Measurements from ENCODE around the gene RFPL4AL1. TPM values are rescaled to one million over a fixed set of nuclear protein-coding genes. Genes with fewer than 3 reads are reported as not detected.

The RFPL4AL1 gene
- polyA plus RNA-seq, 6 donors from 2014 or later, result not detected

GRCh38 chr19:55781112-55781511, 12.2 kb downstream of the RFPL4AL1 start:
- no peak for DNase-seq
- no peak overlapping the region for H3K27ac Mint-ChIP-seq
- no peak overlapping the region for H3K4me3 Mint-ChIP-seq
- no peaks in the 10 kb centered on the region for H3K4me1 Mint-ChIP-seq
- peaks cover 9 to 47% (median 32%) of the 10 kb centered on the region in 3 donors for H3K27me3 Mint-ChIP-seq
- H3K36me3 Mint-ChIP-seq, result no peaks in the 10 kb centered on the region
- H3K9me3 Mint-ChIP-seq, result peaks cover 0 to 4% (median 0%) of the 10 kb centered on the region in 7 donors
- no peak for ATAC-seq (ENCODE audit: low read depth in 2 of 2)

GRCh38 chr19:55795021-55795420, 26.1 kb downstream of the RFPL4AL1 start:
- Mint-ChIP-seq H3K27ac (no peak overlapping the region), H3K36me3 (peaks cover 6 to 11% of the 10 kb centered on the region in 2 donors), H3K4me1 (no peaks in the 10 kb centered on the region), H3K27me3 (peaks cover 9 to 12% (median 10%) of the 10 kb centered on the region in 3 donors), H3K9me3 (peaks cover 0 to 4% (median 0%) of the 10 kb centered on the region in 7 donors), H3K4me3 (no peak overlapping the region)
- no peak for ATAC-seq (ENCODE audit: low read depth in 2 of 2)
- no peak for DNase-seq

GRCh38 chr19:55801416-55801815, 32.5 kb downstream of the RFPL4AL1 start:
- H3K27ac Mint-ChIP-seq, result no peak overlapping the region
- no peak overlapping the region for H3K4me3 Mint-ChIP-seq
- peaks cover 6 to 11% of the 10 kb centered on the region in 2 donors for H3K36me3 Mint-ChIP-seq
- H3K9me3 Mint-ChIP-seq, result peaks cover 0 to 12% (median 5%) of the 10 kb centered on the region in 7 donors
- H3K27me3 Mint-ChIP-seq, result peaks cover 14 to 24% (median 17%) of the 10 kb centered on the region in 3 donors
- ATAC-seq (ENCODE audit: low read depth in 2 of 2) (peak in 1 of 2 donors; percentile 27), DNase-seq (no peak)
- H3K4me1 Mint-ChIP-seq, result peaks cover 0 to 4% (median 4%) of the 10 kb centered on the region in 3 donors

- Mint-ChIP-seq H3K4me3 (no peak overlapping the region), H3K4me1 (peaks cover 0 to 4% (median 4%) of the 10 kb centered on the region in 3 donors)
Observed at GRCh38 chr19:55802281-55802680, 33.4 kb downstream of the RFPL4AL1 start.

GRCh38 chr19:55809381-55810058, 40.6 kb downstream of the RFPL4AL1 start:
- H3K4me3 Mint-ChIP-seq, result peak overlapping the region in 6 of 8 donors; percentile 10 to 84 (median 61)
- peak overlapping the region in 1 of 6 donors; percentile 80 for H3K27ac Mint-ChIP-seq
- peaks cover 0 to 13% (median 0%) of the 10 kb centered on the region in 7 donors for H3K9me3 Mint-ChIP-seq
- peak; percentile 41 for DNase-seq
- H3K27me3 Mint-ChIP-seq, result peaks cover 8 to 37% (median 27%) of the 10 kb centered on the region in 3 donors
- peak; percentile 89 to 92 for ATAC-seq (ENCODE audit: low read depth in 2 of 2)
- H3K4me1 Mint-ChIP-seq, result peaks cover 0 to 9% (median 5%) of the 10 kb centered on the region in 3 donors
- H3K36me3 Mint-ChIP-seq, result no peaks in the 10 kb centered on the region

More at GRCh38 chr19:55802281-55802680, 33.4 kb downstream of the RFPL4AL1 start:
- peaks cover 14 to 31% (median 24%) of the 10 kb centered on the region in 3 donors for H3K27me3 Mint-ChIP-seq
- H3K9me3 Mint-ChIP-seq, result peaks cover 0 to 12% (median 6%) of the 10 kb centered on the region in 7 donors
- peaks cover 5 to 9% of the 10 kb centered on the region in 2 donors for H3K36me3 Mint-ChIP-seq
- DNase-seq (no peak), ATAC-seq (ENCODE audit: low read depth in 2 of 2) (no peak)
- peak overlapping the region in 1 of 6 donors; percentile 28 for H3K27ac Mint-ChIP-seq

GRCh38 chr19:55811340-55811739, 42.4 kb downstream of the RFPL4AL1 start:
- DNase-seq, result no peak
- peaks cover 0 to 13% (median 0%) of the 10 kb centered on the region in 7 donors for H3K9me3 Mint-ChIP-seq
- no peaks in the 10 kb centered on the region for H3K36me3 Mint-ChIP-seq
- ATAC-seq (ENCODE audit: low read depth in 2 of 2), result no peak
- no peak overlapping the region for H3K4me3 Mint-ChIP-seq
- peaks cover 0 to 9% (median 5%) of the 10 kb centered on the region in 3 donors for H3K4me1 Mint-ChIP-seq
- H3K27me3 Mint-ChIP-seq, result peaks cover 8 to 41% (median 21%) of the 10 kb centered on the region in 3 donors
- no peak overlapping the region for H3K27ac Mint-ChIP-seq

- peaks cover 8 to 37% (median 12%) of the 10 kb centered on the region in 3 donors for H3K27me3 Mint-ChIP-seq
- peaks cover 0 to 9% (median 5%) of the 10 kb centered on the region in 3 donors for H3K4me1 Mint-ChIP-seq
- no peak overlapping the region for H3K4me3 Mint-ChIP-seq
- ATAC-seq (ENCODE audit: low read depth in 2 of 2), result no peak
- DNase-seq, result no peak
- no peaks in the 10 kb centered on the region for H3K36me3 Mint-ChIP-seq
- H3K27ac Mint-ChIP-seq, result no peak overlapping the region
- peaks cover 0 to 10% (median 0%) of the 10 kb centered on the region in 7 donors for H3K9me3 Mint-ChIP-seq
Observed at GRCh38 chr19:55812449-55812848, 43.5 kb downstream of the RFPL4AL1 start.

- H3K4me1 Mint-ChIP-seq, result peaks cover 0 to 9% (median 5%) of the 10 kb centered on the region in 3 donors
- peaks cover 0 to 6% (median 0%) of the 10 kb centered on the region in 7 donors for H3K9me3 Mint-ChIP-seq
- ATAC-seq (ENCODE audit: low read depth in 2 of 2) (no peak), DNase-seq (no peak)
- no peak overlapping the region for H3K27ac Mint-ChIP-seq
- no peak overlapping the region for H3K4me3 Mint-ChIP-seq
- H3K36me3 Mint-ChIP-seq, result no peaks in the 10 kb centered on the region
- H3K27me3 Mint-ChIP-seq, result peaks cover 8 to 46% (median 20%) of the 10 kb centered on the region in 3 donors
Observed at GRCh38 chr19:55813906-55814305, 45.0 kb downstream of the RFPL4AL1 start.

- Mint-ChIP-seq H3K9me3 (peaks cover 0 to 3% (median 0%) of the 10 kb centered on the region in 7 donors), H3K27me3 (peaks cover 10 to 26% (median 20%) of the 10 kb centered on the region in 3 donors), H3K27ac (peak overlapping the region in 1 of 6 donors; percentile 49), H3K36me3 (no peaks in the 10 kb centered on the region), H3K4me1 (peaks cover 0 to 12% (median 7%) of the 10 kb centered on the region in 3 donors), H3K4me3 (peak overlapping the region in 1 of 8 donors; percentile 29)
- ATAC-seq (ENCODE audit: low read depth in 2 of 2) (no peak), DNase-seq (no peak)
Observed at GRCh38 chr19:55820037-55820436, 51.1 kb downstream of the RFPL4AL1 start.

Other genes with a start within 250 kb of the RFPL4AL1 start
- not detected for gene SBK2, start 232.0 kb upstream of the RFPL4AL1 start, polyA plus RNA-seq (ENCODE audit: low read depth in 6 of 6)
- not detected for gene SBK3, start 223.6 kb upstream of the RFPL4AL1 start, polyA plus RNA-seq (ENCODE audit: low read depth in 6 of 6)
- gene ZNF579, start 188.3 kb upstream of the RFPL4AL1 start, polyA plus RNA-seq (ENCODE audit: low read depth in 6 of 6), result under 1 TPM; 0.13 to 0.85 (median 0.40) TPM
- 1 to 10 TPM; 2.3 to 5.2 (median 3.2) TPM for gene FIZ1, start 169.6 kb upstream of the RFPL4AL1 start, polyA plus RNA-seq (ENCODE audit: low read depth in 6 of 6)
- 10 to 100 TPM; 25.1 to 42.1 (median 37.1) TPM for gene ZNF524, start 168.8 kb upstream of the RFPL4AL1 start, polyA plus RNA-seq (ENCODE audit: low read depth in 6 of 6)
- under 1 TPM in 4 of 6 donors, not detected in 2; 0.12 to 0.60 (median 0.18) TPM for gene ZNF865, start 163.5 kb upstream of the RFPL4AL1 start, polyA plus RNA-seq (ENCODE audit: low read depth in 6 of 6)
- 1 to 10 TPM in 4 of 6 donors, under 1 TPM in 1, not detected in 1; 0.95 to 3.5 (median 2.7) TPM for gene ZNF784, start 144.6 kb upstream of the RFPL4AL1 start, polyA plus RNA-seq (ENCODE audit: low read depth in 6 of 6)
- 10 to 100 TPM; 28.4 to 54.2 (median 31.5) TPM for gene ZNF580, start 128.1 kb upstream of the RFPL4AL1 start, polyA plus RNA-seq (ENCODE audit: low read depth in 6 of 6)
- gene ZNF581, start 125.5 kb upstream of the RFPL4AL1 start, polyA plus RNA-seq (ENCODE audit: low read depth in 6 of 6), result 10 to 100 TPM; 60.7 to 82.8 (median 65.4) TPM
- gene CCDC106, start 120.9 kb upstream of the RFPL4AL1 start, polyA plus RNA-seq (ENCODE audit: low read depth in 6 of 6), result 10 to 100 TPM in 3 of 6 donors, 1 to 10 TPM in 3; 8.1 to 13.0 (median 9.7) TPM
- 10 to 100 TPM in 3 of 6 donors, 1 to 10 TPM in 3; 3.2 to 13.7 (median 9.3) TPM for gene U2AF2, start 114.1 kb upstream of the RFPL4AL1 start, polyA plus RNA-seq (ENCODE audit: low read depth in 6 of 6)
- gene EPN1, start 93.9 kb upstream of the RFPL4AL1 start, polyA plus RNA-seq (ENCODE audit: low read depth in 6 of 6), result 10 to 100 TPM in 5 of 6 donors, 1 to 10 TPM in 1; 1.0 to 28.9 (median 13.8) TPM
- gene NLRP9, start 30.7 kb upstream of the RFPL4AL1 start, polyA plus RNA-seq (ENCODE audit: low read depth in 6 of 6), result not detected
- gene RFPL4A, start 10.0 kb upstream of the RFPL4AL1 start, polyA plus RNA-seq (ENCODE audit: low read depth in 6 of 6), result not detected
- under 1 TPM in 2 of 6 donors, not detected in 4; 0.08 to 0.16 TPM for gene NLRP11, start 62.9 kb downstream of the RFPL4AL1 start, polyA plus RNA-seq (ENCODE audit: low read depth in 6 of 6)
- 1 to 10 TPM in 1 of 6 donors, under 1 TPM in 4, not detected in 1; 0.41 to 1.2 (median 0.76) TPM for gene NLRP4, start 67.4 kb downstream of the RFPL4AL1 start, polyA plus RNA-seq (ENCODE audit: low read depth in 6 of 6)
- not detected for gene NLRP13, start 163.2 kb downstream of the RFPL4AL1 start, polyA plus RNA-seq (ENCODE audit: low read depth in 6 of 6)
- not detected for gene NLRP8, start 178.7 kb downstream of the RFPL4AL1 start, polyA plus RNA-seq (ENCODE audit: low read depth in 6 of 6)
- not detected for gene NLRP5, start 217.7 kb downstream of the RFPL4AL1 start, polyA plus RNA-seq (ENCODE audit: low read depth in 6 of 6)